ENCODE data around the gene KMT2C.
"Not testable (repeated sequence)": the region's sequence is repeated elsewhere in the genome, so short reads cannot be mapped to it uniquely, and the experiment has no call there.

- not testable (repeated sequence) for TF ChIP-seq CTCF (conservative IDR thresholded peaks at IDR 0.05; ENCODE audit: low read length); EZH2phosphoT487 (IDR thresholded peaks at IDR 0.05; ENCODE audit: borderline replicate concordance, low read depth, low read length)
These were observed 49.6 kb downstream of the KMT2C start for GRCh38 chr7:152386136-152386764.

Measured in OCI-LY7 (cell line).